Spinal cord (tissue), 10 donors: ENCODE data around the gene CST1. TPM values are rescaled to one million over a fixed set of nuclear protein-coding genes. Genes with fewer than 3 reads are reported as not detected.
"Not testable (repeated sequence)": the region's sequence is repeated elsewhere in the genome, so short reads cannot be mapped to it uniquely, and the experiment has no call there.

Source experiments
- DNase-seq, 6 donors: peaks; one replicate each; pipeline versions ENCODE4 v3.0.0 to v3.0.0-alpha.2; 2013 to 2015; ENCODE audit warnings: low spot score in 6 of 6, low read depth in 4 of 6
- H3K27ac ChIP-seq: one replicate; pipeline ENCODE4 v1.5.1; 2013; ENCODE audit warnings: low read depth, low read length, control low read depth
- H3K27me3 ChIP-seq: one replicate; pipeline ENCODE4 v1.6.1; 2013; ENCODE audit warnings: low read length; ENCODE audit not compliant: control insufficient read depth, insufficient read depth
- H3K36me3 ChIP-seq: one replicate; pipeline ENCODE4 v1.6.1; 2013; ENCODE audit warnings: low read length; ENCODE audit not compliant: control insufficient read depth, insufficient read depth
- H3K4me1 ChIP-seq: one replicate; pipeline ENCODE4 v1.6.1; 2013; ENCODE audit warnings: low read length; ENCODE audit not compliant: control insufficient read depth, insufficient read depth
- H3K4me3 ChIP-seq: one replicate; pipeline ENCODE4 v1.5.1; 2013; ENCODE audit warnings: low read depth, low read length, control low read depth
- H3K9me3 ChIP-seq: one replicate; pipeline ENCODE4 v1.6.1; 2013; ENCODE audit warnings: low read length; ENCODE audit not compliant: control insufficient read depth, insufficient read depth
- WGBS: methylation state at CpG from one replicate; pipeline ENCODE4 v1.1.5; 2013; ENCODE audit warnings: missing lambda C conversion rate; ENCODE audit not compliant: insufficient coverage; 5-methylcytosine and 5-hydroxymethylcytosine counted together
- polyA plus RNA-seq, 2 donors: library from polyadenylated mRNA; unstranded; fragments of 120-200 nt; gene quantifications; one replicate each; pipeline ENCODE4 v1.2.1, GENCODE V29; 2013; ENCODE audit not compliant: insufficient read length in 2 of 2
- total RNA-seq, 2 donors: library from RNA; depleted of rRNA in 1 of 2; stranded (reverse); fragments of 120-200 nt in 1 of 2; fragments of >200 nt in 1 of 2; gene quantifications; one replicate each; pipeline versions ENCODE4 v1.2.3 to v1.2.4, GENCODE V29; 2013 to 2014
- donor health status: healthy.

CST1 gene
- total and polyA plus RNA-seq, 4 donors = 2.1 TPM; not detected in 3

DNA sequence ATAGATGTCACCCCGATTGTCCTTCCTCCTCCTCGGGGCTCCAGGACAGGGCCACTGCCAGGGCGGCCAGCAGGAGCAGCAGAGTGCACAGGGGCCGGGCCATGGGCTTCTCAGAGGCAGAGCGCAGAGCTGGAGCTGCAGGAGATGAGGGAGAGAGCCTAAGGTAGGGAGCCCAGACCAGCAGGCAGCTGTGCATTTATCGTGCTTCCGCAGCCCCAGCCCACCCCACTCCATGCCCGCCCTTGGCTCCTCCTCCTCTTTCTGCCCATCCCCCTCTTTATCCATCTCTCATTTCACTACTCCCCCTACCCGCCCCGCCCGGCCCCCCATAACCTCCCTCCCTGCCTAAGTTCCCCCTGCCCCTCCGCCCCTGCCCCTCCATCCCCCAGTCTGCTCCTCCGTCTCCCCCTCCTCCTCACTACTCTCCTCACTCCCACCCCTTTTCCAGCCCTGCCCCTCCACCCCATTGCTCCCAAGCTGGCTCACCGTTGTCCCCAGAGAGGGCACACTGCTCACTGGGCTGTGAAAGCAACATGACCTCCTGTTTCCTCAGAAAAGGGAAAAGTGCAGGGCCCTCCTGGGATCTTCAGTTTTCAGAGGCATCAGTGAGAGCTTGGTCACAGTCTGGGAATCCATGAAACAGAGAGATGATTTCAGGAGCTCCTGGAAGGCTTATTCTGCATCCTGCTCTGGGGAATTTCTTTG is 25.5 kb upstream of the CST1 start:
- Histone ChIP-seq H3K36me3 (no peaks in the 10 kb centered on the region), H3K27me3 (no peaks in the 10 kb centered on the region), H3K4me1 (peaks cover 5% of the 10 kb centered on the region), H3K4me3 (no peak overlapping the region), H3K27ac (no peak overlapping the region), H3K9me3 (no peaks in the 10 kb centered on the region)
- peak in 2 of 6 donors; percentile 20 to 42 for DNase-seq
- 20% methylated on average over 7 of the region's 14 CpGs for WGBS

DNA sequence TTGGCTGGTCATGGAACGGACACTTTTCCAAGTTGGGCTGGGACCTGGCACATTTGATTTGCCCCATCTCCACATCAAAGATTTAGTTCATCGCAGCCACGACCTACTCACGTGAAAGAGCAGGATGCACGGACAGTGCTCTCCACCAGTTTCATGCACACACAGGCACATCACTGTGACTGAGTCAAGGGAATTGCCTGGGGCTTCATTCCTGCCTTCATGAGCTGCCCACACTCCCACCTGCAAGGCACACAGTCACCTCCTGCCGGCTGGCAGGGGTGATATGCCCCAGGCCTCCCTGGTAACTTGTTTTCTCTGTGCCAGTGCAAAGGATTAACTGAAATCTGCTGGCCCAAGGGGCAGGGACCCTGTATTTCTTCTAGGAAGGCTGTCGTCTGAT is 23.3 kb upstream of the CST1 start:
- no peak overlapping the region for H3K4me3 ChIP-seq
- WGBS = 91% methylated on average over 6 of the region's 7 CpGs
- H3K36me3 ChIP-seq = no peaks in the 10 kb centered on the region
- no peaks in the 10 kb centered on the region for H3K27me3 ChIP-seq
- H3K9me3 ChIP-seq = no peaks in the 10 kb centered on the region
- no peak for DNase-seq
- H3K27ac ChIP-seq = no peak overlapping the region
- H3K4me1 ChIP-seq = peaks cover 5% of the 10 kb centered on the region

DNA sequence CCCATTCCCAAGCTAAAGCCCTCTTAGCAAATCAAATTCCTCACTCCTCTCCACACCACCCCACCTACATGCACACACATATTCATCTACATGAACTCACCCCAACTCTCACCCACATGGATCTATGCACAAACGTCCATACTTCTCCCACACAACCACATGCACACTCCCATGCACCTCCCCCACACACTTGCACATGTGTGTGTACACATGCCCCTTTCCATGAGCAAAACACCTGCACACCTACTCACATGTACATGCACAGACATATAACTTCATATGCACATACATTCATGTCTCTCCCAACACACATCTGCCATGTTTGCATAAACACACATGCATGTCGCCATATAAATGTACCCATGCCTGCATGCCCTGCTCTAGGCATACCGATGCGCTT is 22.8 kb upstream of the CST1 start:
- WGBS = 91% methylated on average over 4 of the region's 4 CpGs
- DNase-seq = no peak
- H3K27me3 ChIP-seq = no peaks in the 10 kb centered on the region

DNA sequence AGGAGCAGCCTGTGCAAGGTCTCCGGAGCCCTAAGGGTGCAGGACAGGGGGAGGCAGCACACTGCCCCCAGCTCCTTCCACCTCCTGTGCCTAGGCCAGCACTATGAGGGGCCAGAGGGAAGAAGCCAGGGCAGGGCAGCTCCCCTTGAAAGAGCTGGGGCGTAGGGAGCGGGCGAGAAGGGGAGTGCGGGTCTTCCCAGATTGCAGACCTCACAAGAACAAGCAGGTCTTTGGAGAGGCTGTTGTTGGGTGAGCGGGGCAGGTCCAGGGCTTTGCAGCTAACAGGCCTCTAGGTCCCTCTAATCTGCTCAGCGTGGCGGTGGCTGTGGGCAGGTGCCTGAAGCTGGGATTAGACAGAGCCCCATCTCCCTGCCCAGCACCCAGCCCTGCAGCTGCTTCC is 22.4 kb upstream of the CST1 start:
- Histone ChIP-seq H3K4me1 (peaks cover 5% of the 10 kb centered on the region), H3K36me3 (no peaks in the 10 kb centered on the region), H3K27ac (no peak overlapping the region), H3K9me3 (no peaks in the 10 kb centered on the region), H3K4me3 (no peak overlapping the region), H3K27me3 (no peaks in the 10 kb centered on the region)
- 95% methylated on average over 8 of the region's 8 CpGs for WGBS
- no peak for DNase-seq

More for the DNA sequence above, 22.8 kb upstream of the CST1 start:
- no peaks in the 10 kb centered on the region for H3K36me3 ChIP-seq
- H3K9me3 ChIP-seq = no peaks in the 10 kb centered on the region
- H3K4me3 ChIP-seq = no peak overlapping the region
- peaks cover 5% of the 10 kb centered on the region for H3K4me1 ChIP-seq
- H3K27ac ChIP-seq = no peak overlapping the region

DNA sequence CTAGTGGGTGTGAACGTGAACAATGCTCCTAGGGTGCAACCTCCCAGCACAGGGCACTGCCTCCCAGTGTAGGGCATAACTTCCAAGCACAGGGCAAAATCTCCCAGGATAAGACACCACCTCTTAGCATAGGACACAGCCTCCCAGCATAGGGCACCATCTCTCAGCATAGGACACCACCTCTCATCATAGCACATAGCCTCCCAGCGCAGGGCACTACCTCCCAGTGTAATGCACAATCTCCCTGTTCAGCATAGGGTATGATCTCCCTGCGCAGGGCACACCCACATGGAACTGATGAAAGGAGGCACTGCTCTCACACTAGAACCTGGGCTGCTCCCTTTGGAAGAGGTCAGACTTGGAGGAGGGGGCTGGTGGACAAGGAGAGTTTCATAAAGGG is 21.3 kb upstream of the CST1 start:
- Histone ChIP-seq H3K4me3 (no peak overlapping the region), H3K27me3 (no peaks in the 10 kb centered on the region), H3K9me3 (no peaks in the 10 kb centered on the region), H3K4me1 (peaks cover 5% of the 10 kb centered on the region), H3K36me3 (no peaks in the 10 kb centered on the region), H3K27ac (no peak overlapping the region)
- no peak for DNase-seq
- WGBS = 100% methylated on average over 1 of the region's 3 CpGs

DNA sequence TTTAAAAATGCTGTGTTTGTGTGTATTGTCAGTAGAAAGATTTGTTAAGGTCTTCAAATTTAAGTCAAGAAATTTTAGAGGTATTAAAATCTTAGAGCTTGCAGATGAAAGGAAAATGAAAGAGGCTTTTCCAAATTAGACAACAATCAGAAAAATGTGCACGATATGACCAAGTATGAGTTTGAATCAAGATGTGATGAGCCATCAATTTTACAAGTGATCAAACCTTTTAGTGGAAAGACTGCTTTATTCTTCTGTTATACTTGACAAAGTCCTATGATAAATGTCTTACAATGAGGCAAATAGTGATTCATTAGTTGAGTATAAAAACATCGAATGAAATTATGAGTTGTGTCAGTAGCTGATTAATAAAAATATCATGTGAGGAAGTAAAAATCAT is 19.6 kb upstream of the CST1 start:
- Histone ChIP-seq H3K27ac (no peak overlapping the region), H3K4me3 (no peak overlapping the region), H3K4me1 (no peaks in the 10 kb centered on the region), H3K9me3 (no peaks in the 10 kb centered on the region), H3K36me3 (no peaks in the 10 kb centered on the region), H3K27me3 (no peaks in the 10 kb centered on the region)
- no CpG with 5 or more reads among the region's 2 CpGs for WGBS
- DNase-seq = no peak

DNA sequence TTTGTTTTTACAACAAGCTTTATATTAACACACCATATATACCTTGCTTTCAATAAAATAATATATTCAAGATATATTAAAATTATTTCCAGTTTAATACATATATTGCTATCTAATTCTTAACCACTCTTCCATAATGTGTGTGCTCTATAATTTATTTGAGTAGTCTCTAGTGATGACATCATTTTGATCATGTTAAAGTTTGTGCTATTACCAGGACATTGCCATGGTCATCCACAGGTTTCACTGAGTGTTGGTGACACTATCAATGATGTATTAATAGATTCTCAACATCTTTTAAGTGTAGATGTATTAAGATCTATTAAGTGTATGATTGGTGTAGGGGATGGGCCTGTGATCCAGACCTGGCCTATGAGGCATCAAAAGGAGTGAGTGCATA is 17.8 kb upstream of the CST1 start:
- not testable (repeated sequence) for DNase-seq, H3K4me3 ChIP-seq, H3K4me1 ChIP-seq, H3K9me3 ChIP-seq, H3K27me3 ChIP-seq, H3K36me3 ChIP-seq, H3K27ac ChIP-seq

DNA sequence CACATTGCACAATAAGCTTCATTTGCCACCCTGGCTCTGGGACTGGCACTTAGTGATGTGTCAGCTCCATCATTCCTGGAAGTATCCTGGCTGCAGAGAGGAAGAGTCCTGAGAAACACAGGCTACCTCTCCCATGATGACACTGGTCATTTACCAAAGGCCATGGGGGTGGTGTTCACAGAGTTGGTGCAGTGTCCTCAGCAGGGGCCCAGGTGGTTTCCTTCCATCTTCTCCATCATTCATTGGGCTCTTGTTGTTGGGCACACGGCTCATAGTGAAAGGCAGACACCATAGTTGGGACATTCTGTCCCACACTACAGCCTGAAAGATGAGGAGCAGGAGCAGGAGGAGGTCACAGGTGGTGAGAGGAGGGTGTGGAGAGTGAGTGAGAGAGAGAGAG is 15.8 kb upstream of the CST1 start:
- no peaks in the 10 kb centered on the region for H3K36me3 ChIP-seq
- H3K4me1 ChIP-seq = no peaks in the 10 kb centered on the region
- H3K27ac ChIP-seq = no peak overlapping the region
- WGBS = no CpG with 5 or more reads among the region's 1 CpG
- no peaks in the 10 kb centered on the region for H3K27me3 ChIP-seq
- H3K9me3 ChIP-seq = no peaks in the 10 kb centered on the region
- DNase-seq = no peak
- no peak overlapping the region for H3K4me3 ChIP-seq

DNA sequence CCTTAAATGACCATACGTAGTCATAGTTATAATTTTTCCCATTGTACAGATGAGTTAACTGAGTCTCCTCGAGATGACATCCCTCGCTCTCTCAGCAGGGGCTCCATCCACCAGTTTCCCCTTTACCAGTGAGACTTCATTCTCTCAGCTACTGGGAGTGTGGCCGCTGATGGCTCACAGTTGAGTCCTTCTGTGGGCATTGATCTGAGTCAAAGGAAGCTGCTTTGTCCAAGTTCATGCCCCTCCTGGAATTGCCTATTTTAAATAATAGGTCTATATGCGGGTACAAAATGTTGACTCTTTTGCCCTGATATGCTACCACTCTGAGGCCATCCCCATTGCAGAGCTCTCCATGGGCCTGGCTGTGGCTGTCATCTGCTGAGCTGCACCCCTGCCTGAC is 14.8 kb upstream of the CST1 start:
- no CpG with 5 or more reads among the region's 5 CpGs for WGBS
- Histone ChIP-seq H3K4me3 (no peak overlapping the region), H3K27me3 (no peaks in the 10 kb centered on the region), H3K4me1 (no peaks in the 10 kb centered on the region), H3K9me3 (no peaks in the 10 kb centered on the region), H3K27ac (no peak overlapping the region), H3K36me3 (no peaks in the 10 kb centered on the region)
- DNase-seq = no peak

DNA sequence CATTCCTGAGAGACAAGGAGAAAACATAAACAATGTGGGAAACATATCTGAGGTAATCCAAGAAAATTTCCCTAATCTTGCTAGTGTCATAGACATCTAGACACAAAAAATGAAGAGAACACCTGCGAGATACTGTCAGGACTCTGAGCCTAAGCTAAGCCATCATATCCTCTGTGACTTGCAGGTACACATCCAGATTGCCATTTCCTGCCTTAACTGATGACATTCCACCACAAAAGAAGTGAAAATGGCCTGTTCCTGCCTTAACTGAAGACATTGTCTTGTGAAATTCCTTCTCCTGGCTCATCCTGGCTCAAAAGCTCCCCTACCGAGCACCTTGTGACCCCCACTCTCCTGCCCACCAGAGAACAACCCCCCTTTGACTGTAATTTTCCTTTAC is 13.9 kb upstream of the CST1 start:
- WGBS = 33% methylated on average over 2 of the region's 2 CpGs
- not testable (repeated sequence) for H3K27ac ChIP-seq, H3K36me3 ChIP-seq, H3K9me3 ChIP-seq, H3K4me1 ChIP-seq, H3K27me3 ChIP-seq, H3K4me3 ChIP-seq, DNase-seq
